Natural killer cell treated with Interleukin-12 subunit alpha and Interleukin-12 subunit beta and Interleukin-15 and Interleukin-18, amount 100 ng/mL, for 72 hours (primary cell): Measurements from ENCODE around the gene CSPG4. TPM values are rescaled to one million over a fixed set of nuclear protein-coding genes. Genes with fewer than 3 reads are reported as not detected.
"Not testable (repeated sequence)": the region's sequence is repeated elsewhere in the genome, so short reads cannot be mapped to it uniquely, and the experiment has no call there.

Experiments
- ATAC-seq, 2 donors: fragments of 150-1000 bp; cut with Tn5 transposase in 1 of 2; sonication (Bioruptor Pico), chemical (Tn5 transposase) in 1 of 2; 2 replicates each; pipeline ENCODE4 v1.10.0; 2021
- DNase-seq: peaks from one replicate; pipeline ENCODE4 v3.0.0; 2022; ENCODE audit warnings: low spot score
- H3K27ac Mint-ChIP-seq, 2 donors: 1 replicate in 1 of 2; 2 replicates in 1 of 2; pipeline ENCODE4 v1.8.0; 2022; ENCODE audit warnings: mixed read lengths in 2 of 2, mild to moderate bottlenecking in 1 of 2, moderate library complexity in 1 of 2
- H3K27me3 Mint-ChIP-seq, 2 donors: 1 replicate in 1 of 2; 2 replicates in 1 of 2; pipeline ENCODE4 v1.8.0; 2022; ENCODE audit warnings: mixed read lengths in 2 of 2
- H3K36me3 Mint-ChIP-seq: one replicate; pipeline ENCODE4 v1.8.0; 2022; ENCODE audit warnings: mixed read lengths
- H3K4me1 Mint-ChIP-seq, 2 donors: 1 replicate in 1 of 2; 2 replicates in 1 of 2; pipeline ENCODE4 v1.8.0; 2022; ENCODE audit warnings: low read depth in 2 of 2, mixed read lengths in 2 of 2, mild to moderate bottlenecking in 1 of 2
- H3K4me3 Mint-ChIP-seq: one replicate; pipeline ENCODE4 v1.8.0; 2022; ENCODE audit warnings: mixed read lengths
- H3K9me3 Mint-ChIP-seq: 2 replicates; pipeline ENCODE4 v1.8.0; 2022; ENCODE audit warnings: mixed read lengths
- total RNA-seq, 2 donors: library from RNA; stranded (reverse); gene quantifications; one replicate each; pipeline ENCODE4 v1.2.3, GENCODE V29; 2022

CSPG4 gene
- total RNA-seq, 2 donors from 2014 or later = not detected

DNA sequence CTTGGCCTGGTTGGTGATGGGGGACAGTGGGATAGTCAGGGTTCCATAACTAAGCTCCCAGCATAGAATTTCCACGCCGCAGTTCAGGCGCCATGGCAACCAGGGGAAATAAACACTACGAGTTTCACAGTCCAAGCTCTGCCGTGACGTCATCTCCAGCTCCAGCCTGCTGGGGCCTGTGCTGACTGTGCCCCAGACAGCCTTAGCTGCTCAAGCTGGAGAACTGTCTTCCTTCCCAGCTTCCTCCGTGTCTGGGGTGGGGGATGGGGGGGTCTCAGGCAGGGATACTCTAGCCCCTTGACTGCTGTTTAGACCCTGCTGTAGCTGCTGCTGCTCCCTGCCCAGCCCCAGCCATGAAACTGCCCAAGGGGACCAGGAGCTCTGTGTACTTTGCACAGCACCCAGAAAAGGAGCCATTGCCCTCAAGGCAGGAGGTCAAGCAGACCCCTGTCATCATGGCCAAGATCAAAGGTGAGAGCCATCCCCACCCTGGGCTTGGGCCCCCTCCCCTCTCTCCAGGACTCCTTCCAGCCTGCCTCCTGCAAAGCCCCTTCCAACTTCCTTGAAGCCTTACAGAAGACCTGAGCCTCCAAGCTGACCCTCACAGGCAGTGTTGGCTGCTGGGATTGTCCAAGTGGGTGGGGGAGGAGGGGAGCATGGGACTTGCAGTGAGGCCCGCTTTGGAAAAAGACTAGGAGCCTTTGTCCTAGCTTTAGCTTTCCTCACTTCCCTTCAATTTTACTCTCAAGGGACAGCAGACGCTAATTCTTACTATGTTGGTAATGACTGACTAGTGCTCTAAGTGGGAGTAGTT lies 11.4 kb upstream of the CSPG4 start:
- Mint-ChIP-seq H3K9me3 (no peaks in the 10 kb centered on the region), H3K27ac (no peak overlapping the region), H3K4me1 (peaks cover 9 to 15% of the 10 kb centered on the region in 2 donors), H3K4me3 (no peak overlapping the region), H3K36me3 (no peaks in the 10 kb centered on the region), H3K27me3 (peaks cover 14 to 19% of the 10 kb centered on the region in 2 donors)
- DNase-seq (peak; percentile 49), ATAC-seq (no peak)

DNA sequence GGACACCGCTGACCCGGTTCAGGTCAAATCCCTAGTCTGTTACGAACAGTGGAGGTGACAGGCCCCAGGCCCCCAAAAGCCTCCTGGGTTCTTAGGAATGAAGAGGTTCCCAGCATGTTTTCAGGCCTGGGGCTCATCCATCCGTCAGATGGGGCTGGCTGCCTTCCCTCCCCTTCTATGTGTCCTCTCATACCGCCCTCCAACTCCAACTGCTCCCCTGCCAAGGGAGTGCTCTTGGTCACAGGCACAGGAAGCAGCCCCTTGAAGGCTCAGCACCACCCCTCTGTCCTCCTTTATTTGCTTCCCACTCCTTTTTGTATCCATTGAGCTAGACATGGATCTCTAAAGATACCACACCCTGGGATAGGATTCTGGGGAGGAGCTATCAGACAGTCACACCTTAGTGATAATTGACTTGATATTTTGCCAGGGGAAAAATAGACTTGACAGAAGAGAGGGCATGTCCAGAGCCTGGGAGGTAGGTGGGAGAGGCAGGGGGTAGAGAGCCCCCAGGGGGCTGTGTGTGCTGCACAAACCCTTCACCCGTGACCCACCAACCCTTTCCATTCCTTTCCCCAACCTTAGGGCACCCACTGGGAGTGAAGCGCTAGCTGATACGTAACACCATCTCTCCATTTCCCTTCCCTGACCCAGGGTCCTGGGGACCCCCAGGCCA lies 10.7 kb upstream of the CSPG4 start:
- H3K27ac Mint-ChIP-seq = no peak overlapping the region
- no peak overlapping the region for H3K4me3 Mint-ChIP-seq
- H3K36me3 Mint-ChIP-seq = no peaks in the 10 kb centered on the region
- H3K4me1 Mint-ChIP-seq = peaks cover 9 to 15% of the 10 kb centered on the region in 2 donors
- H3K27me3 Mint-ChIP-seq = peaks cover 14 to 19% of the 10 kb centered on the region in 2 donors
- H3K9me3 Mint-ChIP-seq = no peaks in the 10 kb centered on the region
- DNase-seq (peak; percentile 13), ATAC-seq (no peak)

DNA sequence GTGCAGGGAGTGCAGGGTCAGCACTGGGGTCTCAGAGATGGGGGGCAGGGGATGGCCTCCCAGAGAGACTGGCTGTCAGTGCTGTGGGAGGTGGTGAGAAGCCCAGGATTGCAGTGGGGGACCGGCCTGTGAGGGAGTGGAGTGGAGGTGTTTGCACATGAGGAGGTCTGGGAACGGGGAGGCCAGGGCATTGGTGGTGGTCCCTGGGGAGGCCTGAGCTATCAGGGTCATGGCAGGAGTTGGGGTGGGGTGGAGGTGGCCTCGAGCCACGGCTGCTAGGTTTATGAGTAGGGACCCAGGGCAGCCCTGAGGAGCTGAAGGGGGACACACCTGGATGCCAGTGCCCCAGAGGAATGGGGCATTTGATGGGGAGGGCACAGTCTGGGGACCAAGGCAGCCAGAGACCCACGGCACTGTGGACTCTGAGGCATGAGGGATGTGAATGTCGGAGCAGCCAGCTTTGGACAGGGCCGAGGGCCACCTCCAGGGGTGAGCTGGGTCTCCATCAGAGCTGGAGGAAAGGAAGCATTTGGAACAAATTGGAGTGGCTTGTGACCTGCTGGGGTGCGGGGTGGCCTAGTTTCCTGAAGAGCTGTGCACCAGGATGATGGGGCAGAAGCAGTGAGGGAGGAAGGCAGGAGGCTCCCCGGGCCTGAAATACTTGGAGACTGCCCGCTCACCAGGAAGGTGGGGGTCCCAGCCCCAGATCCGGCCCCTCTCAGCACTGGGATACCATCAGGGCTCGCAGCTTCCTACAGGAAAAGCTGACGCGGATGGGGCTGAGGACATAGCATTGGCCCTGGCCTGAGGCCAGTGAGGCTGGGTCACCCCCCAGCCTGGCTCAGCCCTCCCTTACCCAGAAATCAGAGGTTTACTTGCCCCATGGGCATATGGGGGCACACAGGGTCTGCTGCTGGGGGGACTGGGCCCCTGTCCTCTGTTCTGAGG lies 9.5 kb upstream of the CSPG4 start:
- no peak overlapping the region for H3K4me3 Mint-ChIP-seq
- ATAC-seq = no peak
- H3K36me3 Mint-ChIP-seq = no peaks in the 10 kb centered on the region
- DNase-seq = peak; percentile 53
- H3K27me3 Mint-ChIP-seq = peaks cover 6 to 11% of the 10 kb centered on the region in 2 donors
- no peak overlapping the region for H3K27ac Mint-ChIP-seq
- H3K4me1 Mint-ChIP-seq = peaks cover 9 to 12% of the 10 kb centered on the region in 2 donors
- H3K9me3 Mint-ChIP-seq = no peaks in the 10 kb centered on the region

DNA sequence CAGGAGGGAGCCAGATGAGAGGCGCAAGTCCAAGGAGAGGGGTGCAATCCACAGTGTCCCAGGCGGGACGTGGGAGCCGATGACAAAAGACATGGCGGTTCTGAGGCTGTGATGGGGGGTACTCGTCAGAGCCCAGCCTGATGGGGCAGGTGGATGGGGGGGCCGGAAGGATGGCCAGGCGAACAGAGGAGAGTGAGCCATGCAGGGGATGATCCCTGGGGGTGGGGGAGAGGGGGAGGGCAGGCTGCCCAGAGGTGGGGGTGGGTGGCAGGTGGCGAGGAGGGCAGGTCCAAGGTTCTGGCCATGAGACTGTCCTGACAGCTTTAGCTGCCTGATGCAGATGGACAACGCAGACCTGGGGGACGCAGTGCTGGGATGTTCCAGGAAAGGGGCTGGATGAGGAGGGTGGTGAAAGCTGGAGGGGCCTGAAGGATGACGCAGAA lies 8.9 kb upstream of the CSPG4 start:
- no peak overlapping the region for H3K4me3 Mint-ChIP-seq
- H3K9me3 Mint-ChIP-seq = no peaks in the 10 kb centered on the region
- peaks cover 9 to 12% of the 10 kb centered on the region in 2 donors for H3K4me1 Mint-ChIP-seq
- no peaks in the 10 kb centered on the region for H3K36me3 Mint-ChIP-seq
- H3K27me3 Mint-ChIP-seq = peaks cover 6 to 11% of the 10 kb centered on the region in 2 donors
- peak; percentile 28 for DNase-seq
- H3K27ac Mint-ChIP-seq = peak overlapping the region in 1 of 2 donors; percentile 26
- ATAC-seq = no peak

DNA sequence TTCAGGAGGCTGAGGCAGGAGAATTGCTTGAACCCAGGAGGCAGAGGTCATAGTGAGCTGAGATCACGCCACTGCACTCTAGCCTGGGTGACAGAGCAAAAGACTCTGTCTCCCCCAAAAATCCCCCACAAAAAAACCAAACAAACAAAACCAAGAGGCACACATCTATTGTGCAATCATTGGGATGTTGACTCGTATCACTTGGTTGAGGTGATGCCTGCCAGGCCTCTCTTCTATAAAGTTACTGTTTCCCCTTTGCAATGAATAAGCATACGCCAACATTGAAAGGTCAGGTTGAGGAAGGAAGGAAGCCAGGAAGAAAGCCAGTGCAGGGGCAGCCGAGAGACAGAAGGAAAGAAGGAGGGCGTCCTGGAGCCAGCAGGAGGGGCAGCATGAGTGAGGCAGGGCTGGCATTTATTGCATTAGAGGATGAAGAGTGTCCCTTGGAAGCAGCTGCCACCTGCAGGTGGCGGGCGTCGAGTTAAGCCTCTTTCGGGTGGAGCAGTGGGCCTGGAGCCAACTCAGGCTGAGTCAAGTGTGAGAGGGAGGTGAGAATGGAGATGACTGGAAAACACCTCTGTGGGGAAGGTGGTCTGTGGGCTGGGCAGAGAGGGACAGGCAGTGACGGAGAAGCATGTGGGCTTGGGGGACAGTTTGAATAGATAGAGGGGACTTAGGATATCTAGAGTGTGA lies 8.3 kb upstream of the CSPG4 start:
- no peaks in the 10 kb centered on the region for H3K9me3 Mint-ChIP-seq
- DNase-seq (peak; percentile 61), ATAC-seq (peak; percentile 72 to 73)
- no peak overlapping the region for H3K4me3 Mint-ChIP-seq
- peaks cover 6 to 11% of the 10 kb centered on the region in 2 donors for H3K27me3 Mint-ChIP-seq
- no peaks in the 10 kb centered on the region for H3K36me3 Mint-ChIP-seq
- H3K27ac Mint-ChIP-seq = peak overlapping the region in 1 of 2 donors; percentile 26
- peaks cover 9 to 12% of the 10 kb centered on the region in 2 donors for H3K4me1 Mint-ChIP-seq

DNA sequence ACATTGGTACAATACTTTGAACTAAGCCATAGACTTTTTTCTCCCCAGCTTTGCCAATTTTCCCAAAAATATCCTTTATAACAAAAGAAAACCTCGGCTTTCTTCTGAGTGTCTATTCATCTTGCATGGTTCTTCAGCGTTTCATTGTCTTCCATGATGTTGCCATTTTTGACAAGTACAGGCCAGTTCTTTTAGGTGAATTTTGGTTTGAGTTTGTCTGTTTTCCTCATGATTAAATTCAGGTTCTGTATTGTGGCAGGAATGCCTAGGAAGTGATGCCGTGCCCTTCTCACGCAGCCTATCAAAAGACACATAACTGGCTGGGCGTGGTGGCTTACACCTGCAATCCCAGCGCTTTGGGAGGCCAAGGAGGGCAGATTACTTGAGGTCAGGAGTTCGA lies 7.6 kb upstream of the CSPG4 start:
- DNase-seq (no peak), ATAC-seq (no peak)
- Mint-ChIP-seq H3K27me3 (peaks cover 6 to 11% of the 10 kb centered on the region in 2 donors), H3K4me3 (no peak overlapping the region), H3K27ac (peak overlapping the region in 1 of 2 donors; percentile 26), H3K36me3 (no peaks in the 10 kb centered on the region), H3K4me1 (peaks cover 9 to 12% of the 10 kb centered on the region in 2 donors), H3K9me3 (no peaks in the 10 kb centered on the region)

DNA sequence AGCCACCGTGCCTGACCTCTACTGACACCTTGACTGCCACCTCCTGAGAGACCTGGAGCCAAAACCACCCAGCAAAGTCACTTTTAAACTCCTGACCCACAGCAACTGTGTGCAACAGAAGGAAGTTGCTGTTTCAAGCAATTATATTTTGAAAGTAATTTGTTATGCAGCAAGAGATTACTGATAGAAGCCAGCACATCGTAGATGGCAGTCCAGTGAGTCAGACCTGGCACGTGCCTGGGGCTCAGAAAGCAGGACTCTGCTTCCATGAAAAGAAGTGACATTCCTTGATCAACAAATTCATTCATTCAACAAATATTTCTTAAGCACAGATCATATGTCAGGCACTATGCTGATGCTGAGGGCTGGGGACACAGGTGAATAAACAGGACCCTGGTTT lies 5.7 kb upstream of the CSPG4 start:
- ATAC-seq (no peak), DNase-seq (no peak)
- Mint-ChIP-seq H3K27me3 (peaks cover 11 to 20% of the 10 kb centered on the region in 2 donors), H3K36me3 (no peaks in the 10 kb centered on the region), H3K27ac (no peak overlapping the region), H3K4me1 (peaks cover 9 to 12% of the 10 kb centered on the region in 2 donors), H3K4me3 (no peak overlapping the region), H3K9me3 (no peaks in the 10 kb centered on the region)

DNA sequence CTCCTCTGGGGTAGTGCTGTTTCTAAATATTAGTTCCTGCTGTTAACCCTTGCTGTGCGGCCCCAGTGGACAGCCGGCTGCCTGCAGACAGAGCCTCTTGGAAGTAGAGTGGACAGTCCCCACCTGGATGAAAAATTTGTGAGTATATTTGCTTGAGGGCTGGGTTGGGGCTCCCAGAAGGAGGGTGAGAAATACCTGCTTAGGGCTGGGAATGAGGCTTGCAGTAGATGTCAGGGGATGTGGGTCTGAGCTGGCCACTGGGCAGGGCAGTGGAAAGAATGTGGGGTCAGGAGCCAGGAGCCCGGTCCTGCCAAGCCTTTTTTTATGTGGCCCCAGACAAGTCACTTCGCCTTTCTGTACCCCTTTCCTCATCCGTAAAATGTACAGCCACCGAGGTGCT lies 4.4 kb upstream of the CSPG4 start:
- peaks cover 11 to 20% of the 10 kb centered on the region in 2 donors for H3K27me3 Mint-ChIP-seq
- not testable (repeated sequence) for H3K4me3 Mint-ChIP-seq, ATAC-seq, H3K36me3 Mint-ChIP-seq, H3K9me3 Mint-ChIP-seq, DNase-seq, H3K27ac Mint-ChIP-seq
- H3K4me1 Mint-ChIP-seq = peaks cover 9 to 12% of the 10 kb centered on the region in 2 donors

DNA sequence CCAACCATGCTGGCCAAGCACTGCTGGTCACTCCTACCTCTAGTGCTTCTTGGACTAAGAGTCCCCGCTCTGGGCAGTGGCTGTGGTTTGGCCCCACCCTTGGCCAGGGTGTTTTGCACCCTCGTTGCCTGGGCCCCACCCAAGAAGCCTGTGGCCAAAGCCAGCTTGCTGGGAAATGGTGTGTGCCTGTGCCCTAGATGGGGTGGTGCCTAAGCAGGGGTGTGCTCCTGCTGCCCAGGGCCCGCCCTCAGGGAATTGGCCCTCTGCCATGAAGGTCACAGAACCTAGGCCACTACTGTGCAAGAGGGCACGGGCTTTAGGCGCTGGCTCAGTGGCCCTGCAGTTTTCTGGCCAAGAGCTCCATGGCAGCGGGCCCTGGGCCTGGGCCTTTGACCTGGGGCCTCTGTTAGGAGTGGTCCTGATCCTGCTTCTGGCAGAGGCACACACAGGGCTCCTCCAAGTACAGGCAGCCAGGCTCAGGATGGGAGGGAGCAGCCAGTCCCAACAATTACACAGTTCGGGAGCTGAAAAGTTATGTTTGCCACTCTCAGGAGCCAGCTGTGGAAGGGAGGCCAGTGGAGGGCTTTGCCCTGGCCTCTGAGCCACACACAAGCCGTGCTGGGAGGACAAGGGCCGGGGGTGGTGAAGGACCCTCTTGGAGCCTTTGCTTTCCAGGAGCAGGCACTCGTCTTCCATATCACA lies 3.8 kb upstream of the CSPG4 start:
- not testable (repeated sequence) for H3K4me1 Mint-ChIP-seq, H3K4me3 Mint-ChIP-seq, DNase-seq, H3K9me3 Mint-ChIP-seq, H3K36me3 Mint-ChIP-seq, H3K27ac Mint-ChIP-seq
- peaks cover 14 to 18% of the 10 kb centered on the region in 2 donors for H3K27me3 Mint-ChIP-seq
- ATAC-seq = peak in 1 of 2 donors; percentile 37

DNA sequence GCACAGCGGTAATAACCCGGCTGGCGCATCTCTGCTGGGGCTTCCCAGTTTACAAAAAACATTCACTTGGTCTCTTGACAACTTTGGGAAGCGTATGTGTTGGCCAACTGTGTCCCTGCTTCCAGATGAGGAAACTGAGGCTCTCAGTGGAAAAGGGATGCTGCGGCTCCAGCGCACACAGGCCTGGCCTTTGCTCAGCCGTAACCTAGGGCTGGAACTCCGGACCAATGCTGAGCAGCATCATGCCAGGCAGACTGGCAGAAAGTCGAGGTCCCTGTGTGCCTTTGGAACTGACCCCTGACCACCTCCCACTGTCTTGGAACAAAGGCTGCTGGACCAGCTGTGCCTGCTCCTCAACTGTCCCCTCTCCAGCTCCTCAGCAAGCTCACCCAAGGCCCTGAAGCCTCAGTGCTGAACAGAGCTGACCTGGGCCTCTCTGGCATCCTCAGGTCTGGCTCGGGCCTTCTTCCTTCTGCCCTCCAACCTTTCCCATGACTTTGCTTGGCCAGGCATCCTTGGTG lies 2.7 kb upstream of the CSPG4 start:
- H3K36me3 Mint-ChIP-seq, H3K9me3 Mint-ChIP-seq, H3K4me3 Mint-ChIP-seq, ATAC-seq, DNase-seq, H3K4me1 Mint-ChIP-seq, H3K27me3 Mint-ChIP-seq, H3K27ac Mint-ChIP-seq: not testable (repeated sequence)

DNA sequence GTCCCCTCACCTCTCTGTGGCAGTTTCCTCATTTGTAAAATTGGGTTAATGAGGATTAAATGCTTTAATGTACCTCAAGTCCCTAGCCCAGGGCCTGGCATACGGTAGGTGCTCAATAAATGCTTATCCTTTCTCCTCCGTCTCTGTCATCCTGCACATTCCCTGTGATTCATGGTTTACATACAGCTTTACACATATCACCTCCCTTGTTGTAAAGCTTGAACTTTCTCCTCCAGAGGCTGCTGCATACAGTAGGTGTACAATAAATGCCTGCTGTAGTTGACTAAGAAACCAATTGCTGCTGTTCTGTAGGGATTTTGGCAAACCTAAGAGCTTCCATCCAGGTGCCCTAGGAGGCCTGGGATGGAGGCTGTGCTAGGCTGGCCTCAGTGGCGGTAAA lies 1.5 kb upstream of the CSPG4 start:
- no peaks in the 10 kb centered on the region for H3K4me1 Mint-ChIP-seq
- H3K27me3 Mint-ChIP-seq = peaks cover 8 to 9% of the 10 kb centered on the region in 2 donors
- no peak overlapping the region for H3K4me3 Mint-ChIP-seq
- no peak overlapping the region for H3K27ac Mint-ChIP-seq
- H3K9me3 Mint-ChIP-seq = no peaks in the 10 kb centered on the region
- DNase-seq (no peak), ATAC-seq (no peak)
- H3K36me3 Mint-ChIP-seq = no peaks in the 10 kb centered on the region

DNA sequence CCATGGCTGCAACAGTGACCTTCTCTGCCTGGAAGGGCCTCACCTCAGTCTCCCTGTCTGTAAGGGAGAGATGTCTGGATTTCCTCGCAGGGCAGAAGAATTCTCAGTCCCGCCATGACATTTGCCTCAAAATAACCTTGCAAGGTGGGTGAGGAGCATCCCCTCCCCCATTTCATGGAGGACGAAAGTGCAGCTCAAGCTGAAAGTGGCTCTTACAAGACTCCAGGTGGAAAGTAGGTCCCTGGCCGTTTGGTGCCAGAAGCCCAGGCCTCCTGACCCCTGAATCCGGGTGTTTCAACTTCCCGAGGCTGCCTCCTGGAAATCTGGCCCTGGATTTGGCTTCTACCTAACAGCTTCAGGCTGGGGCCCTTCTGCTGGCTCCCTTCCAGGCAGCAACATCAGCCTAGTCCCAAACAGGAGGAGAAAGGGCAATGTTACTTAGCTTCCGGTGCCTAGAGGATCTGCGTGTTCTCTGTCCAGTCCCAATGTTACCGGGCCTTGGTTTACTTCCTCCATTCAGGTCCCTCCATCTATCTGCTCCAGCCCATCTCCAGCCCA lies 769 bp upstream of the CSPG4 start:
- Mint-ChIP-seq H3K9me3 (no peaks in the 10 kb centered on the region), H3K4me1 (no peaks in the 10 kb centered on the region)
- ATAC-seq = no peak

More for the DNA sequence above, 769 bp upstream of the CSPG4 start:
- Mint-ChIP-seq H3K36me3 (no peaks in the 10 kb centered on the region), H3K4me3 (no peak overlapping the region), H3K27ac (no peak overlapping the region), H3K27me3 (peaks cover 8 to 9% of the 10 kb centered on the region in 2 donors)
- DNase-seq = no peak
